ENCODE data around the gene FSD1.
"Not testable (repeated sequence)": the region's sequence is repeated elsewhere in the genome, so short reads cannot be mapped to it uniquely, and the experiment has no call there.

Gene FSD1

DNA sequence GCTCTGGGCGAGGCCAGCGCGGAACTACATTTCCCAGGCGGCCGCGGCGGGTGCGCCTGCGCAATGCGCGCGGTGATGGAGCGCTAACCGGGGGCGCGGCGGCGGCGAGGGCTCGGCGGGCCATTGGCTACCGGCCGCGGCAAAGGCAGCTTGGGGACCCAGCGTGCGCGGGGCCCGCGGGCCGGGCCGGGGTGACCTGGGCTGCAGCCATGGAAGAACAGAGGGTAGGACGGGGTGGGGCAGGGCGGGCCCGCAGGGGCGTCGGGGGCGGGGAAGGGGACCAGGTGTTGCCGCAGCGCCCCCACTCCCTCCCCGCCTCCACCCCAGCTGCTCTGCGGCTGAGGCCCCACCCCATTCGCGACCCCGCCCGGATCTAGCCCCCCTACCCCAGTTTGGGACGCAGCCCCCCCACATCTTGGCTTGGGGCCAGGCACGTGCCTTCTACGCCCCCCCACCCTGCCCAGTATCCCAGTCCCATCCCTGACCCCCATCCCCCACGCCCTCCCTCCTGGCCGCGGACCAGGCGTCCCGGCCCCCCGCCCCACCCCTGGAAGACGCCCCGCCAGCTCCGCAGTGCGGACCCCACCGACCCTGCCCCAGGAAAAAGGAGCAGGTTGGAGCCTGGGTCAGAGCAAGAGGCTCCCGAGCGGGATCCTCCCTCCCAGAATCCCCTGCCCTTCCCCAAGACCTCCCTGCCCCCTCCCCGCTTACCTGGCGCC, at the start of gene FSD1:
Gene FSD1, plus strand, starts transcription at position 61 of the 719 bp plus-strand sequence. Its CDS starts 149 bp downstream, at position 210.
- peak; percentile 7 for DNase-seq

DNA sequence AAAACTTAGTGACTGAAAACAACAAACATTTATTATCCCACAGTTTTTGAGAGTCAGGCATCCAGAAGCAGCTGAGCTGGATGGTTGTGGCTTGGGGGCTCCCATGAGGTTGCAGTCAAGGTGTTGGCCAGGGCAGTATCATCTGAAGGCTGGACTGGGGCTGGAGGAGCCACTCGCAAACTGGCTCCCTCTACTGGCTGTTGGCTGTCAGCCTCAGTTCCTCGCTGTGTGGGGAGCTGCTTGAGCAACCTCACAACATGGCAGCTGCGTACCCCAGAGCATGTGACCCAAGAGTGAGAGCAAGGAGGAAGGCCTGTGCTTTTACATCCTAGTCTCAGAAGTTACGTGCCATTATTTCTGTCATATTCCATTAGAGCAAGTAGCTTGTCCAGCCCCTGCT, 47.8 kb upstream of the FSD1 start:
- DNase-seq: no peak

DNA sequence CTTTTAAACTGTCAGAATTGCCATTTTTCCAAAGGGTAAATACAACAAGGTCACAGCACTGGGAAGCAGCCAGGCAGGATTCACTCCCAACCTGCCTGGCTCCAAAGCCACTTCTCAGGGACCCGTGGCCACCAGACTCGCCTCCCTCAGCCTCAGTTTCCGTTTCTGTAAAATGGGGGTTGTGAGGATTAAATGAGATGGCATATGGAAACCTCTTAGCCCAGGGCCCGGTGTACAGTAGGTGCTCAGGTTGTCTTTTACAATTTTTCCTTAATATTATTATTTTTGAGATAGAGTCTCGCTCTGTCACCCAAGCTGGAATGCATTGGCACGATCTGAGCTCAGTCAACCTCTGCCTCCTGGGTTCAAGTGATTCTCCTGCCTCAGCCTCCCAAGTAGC, 47.4 kb upstream of the FSD1 start:
- no peak for DNase-seq

DNA sequence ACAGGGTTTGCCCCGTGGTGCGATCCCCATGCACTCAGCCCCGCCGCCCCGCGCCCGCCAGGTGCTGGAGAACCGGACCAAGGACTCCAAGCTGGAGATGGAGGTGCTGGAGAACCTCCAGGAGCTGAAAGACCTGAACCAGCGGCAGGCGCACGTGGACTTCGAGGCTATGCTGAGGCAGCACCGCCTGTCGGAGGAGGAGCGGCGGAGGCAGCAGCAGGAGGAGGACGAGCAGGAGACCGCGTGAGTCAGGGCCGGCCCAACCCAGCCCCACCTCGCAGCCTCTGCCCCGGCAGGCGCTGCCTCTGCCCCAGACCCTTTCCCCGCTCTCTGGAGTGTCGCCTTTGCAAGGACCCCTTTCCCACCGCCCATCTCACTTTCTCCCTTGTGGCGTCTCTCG, 46.2 kb upstream of the FSD1 start:
- no peak for DNase-seq

DNA sequence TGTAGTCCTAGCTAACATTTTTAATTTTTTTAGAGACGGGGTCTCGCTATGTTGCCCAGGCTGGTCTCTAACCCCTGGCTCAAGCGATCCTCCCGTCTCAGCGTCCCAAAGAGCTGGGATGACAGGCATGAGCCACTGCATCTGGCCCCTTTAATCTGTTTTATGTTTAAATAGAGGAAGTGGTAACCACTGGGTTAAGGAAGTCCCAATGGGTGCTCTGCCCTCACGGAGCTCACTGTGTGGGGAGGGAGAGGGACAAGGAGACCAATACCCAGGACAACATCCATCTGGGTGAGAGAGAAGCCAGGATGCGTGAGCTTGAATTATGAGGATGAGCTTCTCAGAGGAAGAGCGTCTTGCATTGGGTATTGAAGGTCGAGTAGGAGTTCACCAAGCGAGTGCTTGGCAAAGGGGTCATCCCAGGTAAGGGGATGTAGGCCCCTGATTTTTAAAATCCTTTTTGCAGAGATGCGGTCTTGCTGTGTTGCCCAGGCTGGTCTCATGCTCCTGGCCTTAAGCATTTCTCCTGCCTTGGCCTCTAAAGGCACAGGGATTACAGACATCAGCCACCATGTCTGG, 43.7 kb upstream of the FSD1 start:
- no peak for DNase-seq

DNA sequence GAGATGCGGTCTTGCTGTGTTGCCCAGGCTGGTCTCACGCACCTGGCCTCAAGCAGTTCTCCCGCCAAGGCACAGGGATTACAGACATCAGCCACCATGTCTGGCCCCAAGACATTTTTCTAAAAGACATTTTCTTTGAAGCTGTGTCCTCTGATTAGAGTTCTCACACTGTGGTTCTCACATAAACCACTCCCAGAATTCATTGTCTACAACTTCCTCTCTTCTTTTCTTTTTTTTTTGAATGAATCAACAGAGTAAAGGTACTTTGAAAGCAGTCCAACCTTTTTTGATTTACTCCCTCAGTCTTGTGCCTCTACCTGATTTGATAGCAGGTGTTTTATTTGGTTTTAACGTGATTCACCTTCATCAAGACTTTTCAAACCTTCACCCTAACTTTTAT, 39.6 kb upstream of the FSD1 start:
- no peak for DNase-seq

DNA sequence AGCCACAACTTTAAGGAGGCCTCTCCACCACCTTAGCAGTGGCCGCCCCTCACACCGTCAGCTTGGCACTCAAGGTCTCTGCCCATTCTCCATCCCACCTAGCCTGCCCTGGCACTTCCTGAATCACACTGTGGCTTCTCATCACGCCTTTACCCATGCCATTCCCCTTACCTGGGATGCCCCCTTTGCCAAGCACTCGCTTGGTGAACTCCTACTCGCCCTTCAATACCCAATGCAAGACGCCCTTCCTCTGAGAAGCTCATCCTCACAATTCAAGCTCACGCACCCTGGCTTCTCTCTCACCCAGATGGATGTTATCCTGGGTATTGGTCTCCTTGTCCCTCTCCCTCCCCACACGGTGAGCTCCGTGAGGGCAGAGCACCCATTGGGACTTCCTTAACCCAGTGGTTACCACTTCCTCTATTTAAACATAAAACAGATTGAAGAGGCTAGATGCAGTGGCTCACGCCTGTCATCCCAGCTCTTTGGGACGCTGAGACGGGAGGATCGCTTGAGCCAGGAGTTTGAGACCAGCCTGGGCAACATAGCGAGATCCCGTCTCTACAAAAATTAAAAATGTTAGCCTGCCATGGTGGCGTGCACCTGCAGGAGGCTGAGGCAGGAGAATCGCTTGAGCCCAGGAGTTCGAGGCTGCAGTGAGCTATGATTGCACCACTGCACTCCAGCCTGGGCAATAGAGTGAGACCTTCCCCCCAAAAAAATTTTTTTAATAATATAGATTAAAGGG, 38.0 kb upstream of the FSD1 start:
- no peak for DNase-seq

DNA sequence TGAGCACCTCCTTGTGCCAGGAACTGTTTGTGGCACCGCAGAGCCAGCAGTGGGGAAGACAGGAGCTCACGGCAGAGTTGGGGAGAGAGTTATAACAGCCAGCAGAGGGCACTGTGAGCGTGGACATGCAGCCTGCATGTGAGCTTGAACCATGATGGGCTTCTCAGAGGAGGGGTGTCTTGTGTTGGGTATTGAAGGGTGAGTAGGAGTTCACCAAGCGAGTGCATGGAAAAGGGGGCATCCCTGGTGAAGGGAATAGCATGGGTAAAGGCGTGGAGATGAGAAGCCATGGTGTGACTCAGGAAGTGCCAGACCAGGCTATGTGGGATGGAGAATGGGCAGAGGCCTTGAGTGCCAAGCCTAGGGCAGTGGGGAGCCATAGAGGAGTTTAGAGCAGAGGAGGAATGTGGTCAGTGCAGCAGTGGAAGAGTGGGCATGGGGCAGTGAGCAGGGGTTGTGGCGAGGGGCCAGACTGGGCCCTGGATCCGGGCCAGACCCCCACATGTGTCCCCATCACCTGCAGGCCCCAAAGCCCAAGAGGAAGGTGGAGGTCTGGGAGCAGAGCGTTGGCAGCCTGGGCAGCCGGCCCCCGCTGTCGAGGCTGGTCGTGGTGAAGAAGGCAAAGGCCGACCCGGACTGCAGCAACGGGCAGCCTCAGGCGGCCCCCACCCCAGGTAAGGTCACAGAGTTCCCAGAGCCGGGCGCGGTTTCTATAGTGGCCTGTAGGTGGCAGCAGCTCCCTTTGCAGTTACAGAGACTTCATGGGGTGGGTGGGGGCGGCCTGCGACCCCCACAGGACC, 37.1 kb upstream of the FSD1 start:
- no peak for DNase-seq

DNA sequence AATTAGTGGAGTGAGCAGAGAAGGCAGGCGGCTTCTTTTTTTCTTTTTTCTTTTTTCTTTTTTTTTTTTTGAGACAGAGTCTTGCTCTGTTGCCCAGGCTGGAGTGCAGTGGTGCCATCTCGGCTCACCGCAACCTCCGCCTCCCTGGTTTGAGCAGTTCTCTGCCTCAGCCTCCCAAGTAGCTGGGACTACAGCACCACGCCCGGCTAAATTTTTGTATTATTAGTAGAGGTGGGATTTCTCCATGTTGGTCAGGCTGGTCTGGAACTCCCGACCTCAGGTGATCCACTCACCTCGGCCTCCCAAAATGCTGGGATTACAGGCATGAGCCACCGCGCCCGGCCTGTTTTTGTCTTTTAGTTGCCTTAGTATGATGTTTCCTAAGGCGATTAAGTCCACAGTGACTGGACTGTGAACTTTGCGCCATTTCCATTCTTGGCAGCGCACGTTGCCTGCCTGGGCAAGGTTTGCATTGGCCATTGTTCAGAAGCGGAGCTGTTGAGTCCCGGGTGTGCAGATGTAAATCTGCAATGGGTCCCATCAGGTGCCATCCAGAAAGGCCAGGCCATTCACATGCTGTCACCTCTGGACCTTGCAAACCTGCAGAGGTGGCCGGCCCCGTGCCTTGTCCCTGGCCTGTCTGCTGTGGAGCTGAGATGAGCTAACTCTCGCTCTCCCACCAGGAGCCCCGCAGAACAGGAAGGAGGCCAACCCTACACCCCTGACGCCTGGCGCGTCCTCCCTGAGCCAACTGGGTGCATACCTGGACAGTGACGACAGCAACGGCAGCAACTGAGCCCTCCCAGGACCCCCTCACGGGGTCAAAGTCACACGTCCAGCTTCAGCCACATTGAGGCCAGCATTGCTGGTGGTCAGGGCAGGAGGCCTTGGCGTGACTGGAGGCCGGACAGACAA, 36.2 kb upstream of the FSD1 start:
- DNase-seq: no peak

DNA sequence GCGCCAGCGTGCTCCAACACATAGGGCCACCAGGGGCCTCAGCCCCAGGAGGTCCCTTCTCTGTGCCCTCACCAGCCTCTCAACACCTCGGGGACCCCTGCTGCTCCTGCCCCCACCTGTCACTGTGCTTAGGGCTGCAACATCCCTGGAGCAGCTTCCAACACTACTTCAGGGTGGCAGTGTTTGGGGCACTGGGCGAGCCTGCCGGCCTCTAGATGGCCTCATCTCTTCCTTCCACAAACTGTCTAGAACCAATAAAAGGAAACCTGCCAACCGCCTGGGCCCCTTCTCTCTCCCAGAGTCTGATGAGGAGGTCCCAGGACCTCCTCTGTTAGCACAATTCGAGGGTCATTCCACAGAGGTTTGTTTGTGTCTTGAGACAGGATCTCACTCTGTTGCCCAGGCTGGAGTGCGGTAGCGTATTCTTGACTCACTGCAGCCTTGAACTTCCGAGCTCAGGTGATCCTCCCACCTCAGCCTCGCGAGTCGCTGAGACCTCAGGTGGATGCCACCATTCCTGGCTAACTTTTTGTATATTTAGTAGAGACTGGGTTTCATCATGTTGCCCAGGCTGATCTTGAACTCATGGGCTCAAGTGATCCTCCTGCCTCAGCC, 35.5 kb upstream of the FSD1 start:
- DNase-seq: no peak

DNA sequence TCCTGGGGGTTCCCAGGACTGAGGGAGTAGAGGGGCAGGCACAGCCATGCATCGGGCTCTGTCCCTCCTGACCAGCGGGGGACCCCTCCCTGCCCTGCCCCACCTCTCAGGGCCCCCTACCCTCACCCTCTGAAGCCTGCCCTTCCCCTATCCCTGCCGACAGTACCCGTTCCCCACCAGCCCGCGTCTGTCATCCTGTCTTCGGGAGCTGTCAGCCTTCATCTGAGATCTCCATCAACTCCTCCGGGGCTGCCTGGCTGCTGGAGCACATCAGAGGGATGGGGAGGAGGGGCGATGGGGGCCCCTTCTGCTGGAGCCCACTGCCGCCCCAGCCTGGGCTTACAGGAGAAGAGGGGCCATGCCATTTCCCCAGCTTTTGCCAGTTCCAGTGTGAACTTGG, 31.5 kb upstream of the FSD1 start:
- no peak for DNase-seq

DNA sequence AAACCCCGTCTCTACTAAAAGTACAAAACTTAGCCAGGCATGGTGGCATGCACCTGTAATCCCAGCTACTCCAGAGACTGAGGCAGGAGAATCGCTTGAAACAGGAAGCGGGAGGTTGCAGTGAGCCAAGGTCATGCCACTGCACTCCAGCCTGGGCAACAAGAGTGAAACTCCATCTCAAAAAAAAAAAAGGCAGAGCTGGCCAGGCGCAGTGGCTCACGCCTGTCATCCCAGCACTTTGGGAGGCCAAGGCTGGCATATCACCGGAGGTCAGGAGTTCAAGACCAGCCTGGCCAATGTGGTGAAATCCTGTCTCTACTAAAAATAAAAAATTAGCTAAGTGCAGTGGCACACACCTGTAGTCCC, 30.1 kb upstream of the FSD1 start:
- DNase-seq: not testable (repeated sequence)

DNA sequence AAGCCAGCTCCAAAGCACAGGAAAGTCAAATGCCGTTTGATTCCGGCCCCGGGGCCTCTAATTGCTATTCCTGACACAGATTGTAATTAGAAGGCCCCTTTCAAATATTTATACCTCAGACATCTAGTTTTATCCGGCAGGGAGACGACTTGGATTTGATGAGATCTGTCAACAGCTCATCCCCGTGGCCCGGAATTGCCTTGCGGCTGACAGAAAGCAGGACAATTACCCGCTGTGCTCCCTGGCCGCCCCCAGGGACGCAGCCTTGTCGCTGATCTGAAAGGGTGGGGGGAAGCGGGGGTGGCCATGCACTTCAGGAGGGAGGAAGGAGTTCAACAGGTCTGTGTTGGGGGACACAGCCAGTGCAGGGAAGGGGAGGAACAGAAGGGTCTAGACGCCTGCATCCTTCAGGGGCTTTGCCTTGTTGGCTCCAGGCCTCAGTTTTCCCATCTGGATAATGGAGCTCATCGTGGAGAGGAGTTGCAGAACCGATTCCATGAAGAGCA, 27.2 kb upstream of the FSD1 start:
- no peak for DNase-seq

DNA sequence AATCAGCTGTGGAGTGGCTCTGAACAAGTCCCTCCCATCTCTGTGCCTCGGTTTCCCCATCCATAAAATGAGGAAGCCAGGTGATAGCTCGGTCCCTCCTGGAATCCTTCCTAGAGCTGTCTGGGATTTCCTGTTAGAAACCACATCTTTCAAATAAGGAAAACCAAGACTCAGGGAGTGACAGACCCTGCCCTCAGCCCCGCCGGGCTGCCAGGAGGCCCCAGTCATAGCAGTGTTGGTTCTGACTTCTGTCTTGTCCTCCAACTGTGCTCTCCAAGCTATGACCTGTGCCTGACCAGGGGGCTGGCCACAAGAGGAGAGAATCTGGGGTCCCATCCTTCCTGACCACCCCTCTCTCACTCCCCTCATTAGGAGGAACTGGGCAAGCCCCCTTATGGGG, 26.4 kb upstream of the FSD1 start:
- DNase-seq: no peak

DNA sequence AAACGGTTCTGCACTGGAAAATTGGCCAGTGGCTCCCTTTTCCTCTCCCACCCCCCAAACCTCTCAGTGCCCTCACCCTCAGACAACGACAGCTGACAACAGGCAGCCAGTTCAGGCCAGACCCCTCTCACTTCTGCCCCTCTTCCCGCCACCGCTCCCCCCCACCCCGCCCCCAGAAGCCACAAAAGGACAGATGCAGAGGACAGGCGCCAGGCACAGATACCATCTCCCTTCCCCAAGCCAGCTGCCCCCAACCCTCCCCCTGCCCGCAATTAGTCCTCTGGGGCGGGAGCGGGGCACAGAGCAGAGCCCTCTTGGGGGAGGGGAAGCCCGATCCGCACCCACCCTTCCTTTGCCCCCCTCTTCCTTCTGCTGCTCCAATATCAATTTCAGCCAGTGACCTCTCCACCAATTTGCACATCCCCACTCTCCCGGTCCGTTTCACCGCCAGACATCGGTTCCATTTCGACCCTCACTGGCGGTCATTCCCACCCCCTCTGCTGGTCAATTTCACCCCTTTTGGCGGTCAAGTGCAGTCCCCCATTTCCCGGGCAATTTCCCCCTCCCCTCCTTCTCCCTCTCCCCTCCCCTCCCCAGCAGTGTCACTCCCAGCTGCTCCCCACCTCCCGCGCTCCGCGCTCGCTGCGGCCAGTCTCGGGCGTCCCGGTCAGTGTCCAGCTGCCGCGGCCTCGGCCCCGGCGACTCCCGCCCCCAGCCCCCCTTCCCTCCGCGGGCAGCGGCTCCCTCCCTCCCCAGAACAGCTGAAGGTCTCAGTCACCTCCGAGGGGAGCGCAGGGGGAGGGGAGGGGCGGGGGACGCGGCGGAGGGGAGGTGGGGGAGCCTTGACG, 25.8 kb upstream of the FSD1 start, which contains the start of gene SHD:
Gene SHD, plus strand, starts transcription at position 848 of the 848 bp plus-strand sequence. CDS start 798 bp downstream, outside the sequence.
- no peak for DNase-seq

DNA sequence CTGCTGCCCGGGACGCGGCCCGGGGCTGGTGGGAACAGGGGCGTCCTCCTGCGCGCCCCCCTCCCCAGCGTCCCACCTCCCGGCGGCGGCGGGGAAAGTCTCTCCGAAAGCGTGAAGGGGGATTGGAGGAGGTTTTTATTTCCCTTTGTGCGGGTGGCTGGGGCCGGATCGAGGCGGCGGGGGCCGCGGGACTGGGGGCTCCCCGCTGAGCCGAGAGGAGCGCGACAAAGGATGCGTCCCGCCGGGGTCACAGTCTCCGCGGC, 25.2 kb upstream of the FSD1 start:
- no peak for DNase-seq

DNA sequence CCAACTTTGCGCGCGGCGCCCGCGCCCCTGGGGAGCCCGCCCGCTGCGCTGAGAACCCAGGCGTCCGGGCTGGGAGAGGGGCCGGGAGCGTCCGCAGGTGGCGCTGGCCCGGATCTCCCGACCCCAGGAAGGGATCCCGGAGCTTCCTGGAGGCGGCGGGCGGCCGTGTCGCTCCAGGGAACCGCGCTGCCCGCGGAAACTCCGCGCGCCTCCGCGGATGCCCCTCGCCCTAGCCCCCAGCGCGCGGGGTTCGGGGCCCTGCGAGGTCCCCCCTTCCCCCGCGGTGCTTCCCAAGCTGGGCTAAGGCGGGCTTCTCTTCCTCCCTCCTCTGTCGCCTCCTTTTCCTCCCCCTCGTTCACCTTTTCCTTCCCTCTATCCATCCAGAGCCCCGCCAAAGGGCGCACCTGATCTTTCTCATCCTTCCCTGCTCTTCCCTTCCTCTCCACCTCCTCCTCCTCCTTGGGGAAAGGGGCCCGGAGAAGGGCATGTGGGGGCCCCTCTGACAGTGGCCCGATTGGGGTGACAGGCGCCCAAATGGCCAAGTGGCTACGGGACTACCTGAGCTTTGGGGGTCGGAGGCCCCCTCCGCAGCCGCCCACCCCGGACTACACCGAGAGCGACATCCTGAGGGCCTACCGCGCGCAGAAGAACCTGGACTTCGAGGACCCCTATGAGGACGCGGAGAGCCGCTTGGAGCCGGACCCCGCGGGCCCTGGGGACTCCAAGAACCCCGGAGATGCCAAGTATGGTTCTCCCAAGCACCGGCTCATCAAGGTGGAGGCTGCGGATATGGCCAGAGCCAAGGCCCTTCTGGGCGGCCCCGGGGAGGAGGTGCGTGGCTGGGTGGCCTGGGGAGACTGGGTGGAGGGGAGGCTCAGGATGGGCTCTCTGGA, 24.6 kb upstream of the FSD1 start:
- DNase-seq: no peak

DNA sequence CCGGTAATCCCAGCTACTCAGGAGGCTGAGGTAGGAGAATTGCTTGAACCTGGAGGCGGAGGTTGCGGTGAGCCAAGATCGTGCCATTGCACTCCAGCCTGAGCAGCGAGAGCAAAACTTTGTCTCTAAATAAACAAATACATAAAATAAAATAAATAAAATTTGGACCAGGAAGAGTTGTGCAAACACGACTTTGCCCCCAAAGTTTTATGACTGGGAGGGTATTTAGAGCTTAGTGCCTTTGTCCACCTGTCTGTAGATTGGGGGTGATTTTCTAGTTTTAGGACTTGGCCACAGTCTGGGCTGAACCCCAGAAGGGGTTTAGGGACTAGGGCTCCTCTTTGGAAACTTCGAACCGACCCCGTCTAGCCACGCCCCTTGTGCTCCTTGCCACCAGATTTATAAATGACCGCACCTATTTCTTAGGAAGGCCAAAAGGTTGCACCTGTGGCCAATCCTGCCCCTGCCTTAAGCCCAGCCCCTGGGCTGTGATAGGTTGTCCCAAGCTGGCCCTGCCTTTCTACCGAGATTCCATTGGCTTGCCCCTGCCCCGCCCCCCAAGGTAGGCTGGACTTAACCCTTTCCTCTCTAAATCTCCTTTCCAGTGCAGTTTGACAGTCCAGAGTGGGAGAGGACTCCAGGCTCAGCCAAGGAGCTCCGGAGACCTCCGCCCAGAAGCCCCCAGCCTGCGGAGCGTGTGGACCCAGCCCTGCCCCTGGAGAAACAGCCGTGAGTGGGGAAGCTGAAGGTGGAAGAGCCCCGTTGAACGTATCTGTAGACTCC, 20.0 kb upstream of the FSD1 start:
- no peak for DNase-seq

DNA sequence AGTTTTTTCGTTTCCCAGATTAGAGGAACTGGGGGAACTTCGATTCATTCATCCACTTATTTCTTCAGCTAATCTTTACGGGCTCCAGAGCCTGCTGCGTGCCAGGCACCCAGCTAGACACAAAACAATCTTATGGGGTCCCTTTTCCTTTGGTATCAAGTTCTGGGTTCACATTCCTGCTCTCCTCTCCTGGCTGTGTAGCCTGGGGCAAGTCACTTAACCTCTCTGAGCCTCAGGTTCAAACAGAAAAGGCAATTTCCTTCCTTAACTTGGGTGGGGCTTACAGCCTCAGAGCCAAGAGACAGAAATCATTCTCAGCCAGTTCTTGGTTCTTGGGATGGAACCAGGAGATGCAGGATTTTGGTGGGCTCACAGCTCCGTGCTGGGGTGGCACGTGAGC, 19.4 kb upstream of the FSD1 start:
- no peak for DNase-seq

Data from kidney glomerular epithelial cell (primary cell).